ENCODE data around the gene KDM4B.

- TF ChIP-seq, protein P1, sequence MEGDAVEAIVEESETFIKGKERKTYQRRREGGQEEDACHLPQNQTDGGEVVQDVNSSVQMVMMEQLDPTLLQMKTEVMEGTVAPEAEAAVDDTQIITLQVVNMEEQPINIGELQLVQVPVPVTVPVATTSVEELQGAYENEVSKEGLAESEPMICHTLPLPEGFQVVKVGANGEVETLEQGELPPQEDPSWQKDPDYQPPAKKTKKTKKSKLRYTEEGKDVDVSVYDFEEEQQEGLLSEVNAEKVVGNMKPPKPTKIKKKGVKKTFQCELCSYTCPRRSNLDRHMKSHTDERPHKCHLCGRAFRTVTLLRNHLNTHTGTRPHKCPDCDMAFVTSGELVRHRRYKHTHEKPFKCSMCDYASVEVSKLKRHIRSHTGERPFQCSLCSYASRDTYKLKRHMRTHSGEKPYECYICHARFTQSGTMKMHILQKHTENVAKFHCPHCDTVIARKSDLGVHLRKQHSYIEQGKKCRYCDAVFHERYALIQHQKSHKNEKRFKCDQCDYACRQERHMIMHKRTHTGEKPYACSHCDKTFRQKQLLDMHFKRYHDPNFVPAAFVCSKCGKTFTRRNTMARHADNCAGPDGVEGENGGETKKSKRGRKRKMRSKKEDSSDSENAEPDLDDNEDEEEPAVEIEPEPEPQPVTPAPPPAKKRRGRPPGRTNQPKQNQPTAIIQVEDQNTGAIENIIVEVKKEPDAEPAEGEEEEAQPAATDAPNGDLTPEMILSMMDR (IDR thresholded peaks at IDR 0.05; ENCODE audit: insufficient read depth, low read length), result no peak
- TF ChIP-seq POLR2AphosphoS5 (IDR thresholded peaks at IDR 0.05; ENCODE audit: low read depth), result no peak
Measured at GRCh38 chr19:4987256-4987655, 18.3 kb downstream of the KDM4B start.
